ENCODE results near the gene RMDN2.

RMDN2 gene

GRCh38 chr2:37925063-37925897 is at the start of gene RMDN2:
Gene RMDN2, plus strand, starts transcription at chr2:37925287. Its CDS starts 3,991 bp downstream, at chr2:37929278.
- TF ChIP-seq CTCF (IDR thresholded peaks at IDR 0.05; ENCODE audit: low read depth, low read length) = no peak; the same call in none of the 2 replicates
- DNase-seq (ENCODE audit: extremely low read depth, low read depth) = peak; percentile 80

- no peak for TF ChIP-seq CTCF (IDR thresholded peaks at IDR 0.05; ENCODE audit: low read depth, low read length)
- no peak for DNase-seq (ENCODE audit: extremely low read depth, low read depth)
These were observed 49.6 kb upstream of the RMDN2 start for GRCh38 chr2:37875403-37875906.

- TF ChIP-seq CTCF (IDR thresholded peaks at IDR 0.05; ENCODE audit: low read depth, low read length) = no peak
These were observed 48.9 kb upstream of the RMDN2 start for GRCh38 chr2:37876227-37876626.

GRCh38 chr2:37877457-37878315 is 47.4 kb upstream of the RMDN2 start:
- peak; percentile 53 for TF ChIP-seq CTCF (IDR thresholded peaks at IDR 0.05; ENCODE audit: low read depth, low read length)
- DNase-seq (ENCODE audit: extremely low read depth, low read depth) = no peak

More at GRCh38 chr2:37876227-37876626, 48.9 kb upstream of the RMDN2 start:
- no peak for DNase-seq (ENCODE audit: extremely low read depth, low read depth)

- DNase-seq (ENCODE audit: extremely low read depth, low read depth) = no peak
- no peak for TF ChIP-seq CTCF (IDR thresholded peaks at IDR 0.05; ENCODE audit: low read depth, low read length)
These were observed 46.6 kb upstream of the RMDN2 start for GRCh38 chr2:37878536-37878935.

GRCh38 chr2:37880551-37880950 is 44.5 kb upstream of the RMDN2 start:
- TF ChIP-seq CTCF (IDR thresholded peaks at IDR 0.05; ENCODE audit: low read depth, low read length) = no peak; the same call in none of the 2 replicates

More at GRCh38 chr2:37880551-37880950, 44.5 kb upstream of the RMDN2 start:
- no peak for DNase-seq (ENCODE audit: extremely low read depth, low read depth)
